Body of pancreas (tissue), 4 donors: Measurements from ENCODE around the gene UBE2V1.

ENCODE experiments used
- CTCF ChIP-seq, 7 experiments: fragments of 450-650 bp in 4 of 7; fragments of 200-600 bp in 3 of 7; sonication (generic) in 3 of 7; IDR thresholded peaks; one replicate each; pipeline ENCODE4 v1.5.1; 2016 to 2019; ENCODE audit warnings: antibody characterized with exemption in 7 of 7
- POLR2A ChIP-seq, 3 donors: fragments of 450-650 bp; IDR thresholded peaks; one replicate each; pipeline ENCODE4 v1.6.1; 2016; ENCODE audit warnings: antibody characterized with exemption in 3 of 3, mild to moderate bottlenecking in 2 of 3

- no peak for TF ChIP-seq POLR2A (IDR thresholded peaks at IDR 0.05)
- no peak for TF ChIP-seq CTCF (IDR thresholded peaks at IDR 0.05)
These were observed 13.8 kb downstream of the UBE2V1 start for GRCh38 chr20:50099113-50099512.
